GM08714 (cell line): Measurements from ENCODE around the gene LRRC56.
A peak's percentile ranks its signal among the peaks of the same experiment; 100 is the strongest.
"Not testable (repeated sequence)": the region's sequence is repeated elsewhere in the genome, so short reads cannot be mapped to it uniquely, and the experiment has no call there.

Source experiments
- H3K4me3 ChIP-seq: fragments of 200-500 bp; sonication (Bioruptor generic); 2 replicates; pipeline ENCODE4 v1.5.1; 2014; ENCODE audit warnings: mild to moderate bottlenecking, low read length, inconsistent platforms
- ZNF274 ChIP-seq: IDR thresholded peaks from 2 replicates; pipeline ENCODE4 v1.6.1; 2012; ENCODE audit warnings: mild to moderate bottlenecking, low read depth, low read length

Gene LRRC56

DNA sequence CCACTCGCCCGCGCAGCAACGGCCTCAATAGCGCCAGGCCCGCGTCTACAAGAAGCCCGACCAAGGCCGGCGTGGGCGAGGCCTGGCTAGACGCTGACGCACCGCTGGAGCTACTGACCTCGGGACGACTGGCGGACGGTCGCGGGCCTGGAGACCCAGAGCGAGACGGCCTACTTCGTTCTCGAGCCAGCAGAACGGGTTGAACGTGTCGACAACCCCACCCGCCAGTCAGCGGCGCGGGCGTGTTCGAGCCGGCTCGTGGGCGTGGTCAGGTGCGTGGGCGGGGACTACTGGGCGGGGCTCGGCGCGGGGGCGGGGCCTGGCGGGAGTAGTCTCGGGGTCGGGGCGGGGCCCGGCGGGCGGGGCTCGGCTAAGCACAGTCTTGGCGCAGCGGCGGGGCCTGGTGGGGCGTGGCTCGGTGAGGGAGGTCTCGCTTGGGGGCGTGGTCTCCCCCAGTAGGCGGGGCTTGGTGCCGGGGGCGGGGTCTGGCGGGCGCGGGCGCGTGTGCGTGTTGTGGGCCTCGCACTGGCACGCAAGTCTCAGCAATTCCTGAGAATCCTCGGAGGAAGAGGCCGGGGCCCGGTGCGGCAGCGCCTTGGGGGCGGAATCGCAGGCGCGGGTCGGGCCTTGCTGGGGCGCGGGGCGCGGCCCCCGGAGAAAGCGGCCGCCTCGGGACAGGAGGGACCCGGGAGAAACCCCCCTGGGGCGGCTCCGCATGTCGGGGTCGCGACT, 30.2 kb upstream of the LRRC56 start, which contains the start of gene RNH1:
Gene RNH1, minus strand, starts transcription at position 248 of the 732 bp plus-strand sequence. CDS start 5,080 bp downstream, outside the sequence.
- TF ChIP-seq ZNF274 = no peak
- H3K4me3 ChIP-seq = peak within 1 kb of the TSS; percentile 86

GRCh38 chr11:507727-508515, 29.4 kb upstream of the LRRC56 start:
- no peak for TF ChIP-seq ZNF274
- peak overlapping the region; percentile 84; the same call in 1 of the 2 replicates for H3K4me3 ChIP-seq

DNA sequence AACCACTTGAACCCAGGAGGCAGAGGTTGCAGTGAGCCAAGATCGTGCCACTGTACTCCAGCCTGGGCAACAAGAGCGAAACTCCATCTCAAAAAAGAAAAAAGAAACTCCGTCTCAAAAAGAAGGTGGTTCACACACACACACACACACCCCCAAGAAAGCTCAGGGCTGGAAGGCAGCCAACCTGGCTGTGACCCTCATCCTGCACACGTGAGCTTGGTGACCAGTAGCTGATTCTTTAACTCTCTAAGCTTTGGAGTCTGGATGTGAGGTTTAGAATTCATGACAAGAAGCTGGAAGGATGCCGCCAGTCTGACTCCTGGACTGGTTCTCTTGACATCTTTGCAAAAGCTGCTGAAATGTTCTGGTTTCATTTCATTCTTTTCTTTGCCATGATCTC, 28.4 kb upstream of the LRRC56 start:
- H3K4me3 ChIP-seq = no peak overlapping the region
- no peak for TF ChIP-seq ZNF274

DNA sequence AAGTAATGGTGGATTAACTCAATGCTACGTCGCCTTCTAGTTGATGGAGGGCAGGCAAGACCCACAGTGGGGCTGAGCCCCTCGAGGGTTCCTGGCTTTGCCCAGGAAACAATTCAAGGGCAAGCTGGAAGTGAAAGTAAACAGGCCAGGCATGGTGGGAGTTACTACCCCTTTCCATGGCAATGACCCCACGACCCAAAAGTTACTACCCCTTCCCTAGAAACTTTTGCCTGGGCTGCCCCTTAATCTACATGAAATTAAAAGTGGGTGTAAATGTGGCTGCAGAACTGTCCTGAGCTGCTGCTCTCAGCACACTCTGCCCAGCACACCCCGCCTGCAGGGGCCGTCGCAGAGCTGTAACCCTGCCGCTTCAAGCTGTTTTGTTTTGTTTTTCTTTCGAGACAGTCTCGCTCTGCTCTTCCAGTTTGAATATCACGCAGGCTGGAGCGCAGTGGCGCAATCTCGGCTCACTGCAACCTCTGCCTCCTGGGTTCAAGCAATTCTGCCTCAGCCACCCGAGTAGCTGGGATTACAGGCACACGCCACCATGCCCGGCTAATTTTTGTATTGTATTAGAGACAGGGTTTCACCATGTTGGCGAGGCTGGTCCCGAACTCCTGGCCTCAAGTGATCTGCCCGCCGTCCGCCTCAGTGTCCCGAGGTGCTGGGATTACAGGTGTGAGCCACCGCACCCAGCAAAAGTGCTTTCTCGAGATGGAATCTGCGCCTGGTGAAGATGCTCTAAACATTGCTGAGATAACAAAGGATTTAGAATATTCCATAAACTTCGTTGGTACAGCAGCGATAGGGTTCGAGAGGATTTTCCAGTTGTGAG, 24.3 kb upstream of the LRRC56 start:
- TF ChIP-seq ZNF274 = no peak
- H3K4me3 ChIP-seq = no peak overlapping the region

DNA sequence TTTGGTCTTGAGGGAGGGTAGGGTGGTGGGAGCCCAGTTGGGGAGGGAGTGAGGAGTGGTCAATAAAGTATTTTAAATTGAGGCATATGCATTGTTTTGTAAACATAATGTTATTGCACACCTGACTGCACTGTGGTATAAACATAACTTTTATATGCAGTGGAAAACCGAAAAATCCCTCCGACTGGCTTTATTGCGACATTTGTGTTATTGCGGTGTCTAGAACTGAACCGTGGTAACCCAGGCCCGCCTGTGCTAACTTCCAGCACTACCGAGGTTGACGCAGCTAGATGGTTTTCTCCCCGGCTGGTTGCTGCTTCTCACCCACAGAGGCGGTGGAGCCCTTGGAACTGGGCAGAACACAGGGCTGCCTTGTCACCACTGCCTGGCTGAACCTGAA, 22.7 kb upstream of the LRRC56 start:
- no peak overlapping the region for H3K4me3 ChIP-seq
- no peak for TF ChIP-seq ZNF274

DNA sequence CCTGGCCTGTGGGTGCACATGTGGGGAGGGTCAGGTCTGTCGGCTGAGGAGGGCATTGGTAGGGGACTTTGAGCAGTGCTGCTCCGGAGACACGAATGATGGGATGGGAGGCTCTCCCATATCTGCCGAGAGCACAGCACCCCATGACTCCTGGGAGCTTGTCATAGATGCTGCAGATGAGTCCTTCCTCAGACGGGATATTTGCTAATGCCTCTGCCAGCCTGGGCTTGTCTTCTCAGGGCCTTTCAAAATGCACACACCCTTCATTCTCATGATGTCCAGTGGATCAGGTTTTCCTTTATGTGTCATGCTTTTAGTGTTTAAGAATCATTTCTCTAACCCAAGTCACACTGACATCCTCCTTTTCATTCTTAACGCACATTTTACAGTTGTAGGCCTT, 22.2 kb upstream of the LRRC56 start:
- H3K4me3 ChIP-seq = no peak overlapping the region
- TF ChIP-seq ZNF274 = no peak

GRCh38 chr11:516400-516799, 20.9 kb upstream of the LRRC56 start:
- TF ChIP-seq ZNF274 = no peak
- H3K4me3 ChIP-seq = no peak overlapping the region

GRCh38 chr11:516918-517685, 20.2 kb upstream of the LRRC56 start:
- H3K4me3 ChIP-seq = not testable (repeated sequence)

GRCh38 chr11:518463-519202, 18.7 kb upstream of the LRRC56 start:
- no peak for TF ChIP-seq ZNF274
- H3K4me3 ChIP-seq = peak overlapping the region; percentile 2; the same call in 1 of the 2 replicates

DNA sequence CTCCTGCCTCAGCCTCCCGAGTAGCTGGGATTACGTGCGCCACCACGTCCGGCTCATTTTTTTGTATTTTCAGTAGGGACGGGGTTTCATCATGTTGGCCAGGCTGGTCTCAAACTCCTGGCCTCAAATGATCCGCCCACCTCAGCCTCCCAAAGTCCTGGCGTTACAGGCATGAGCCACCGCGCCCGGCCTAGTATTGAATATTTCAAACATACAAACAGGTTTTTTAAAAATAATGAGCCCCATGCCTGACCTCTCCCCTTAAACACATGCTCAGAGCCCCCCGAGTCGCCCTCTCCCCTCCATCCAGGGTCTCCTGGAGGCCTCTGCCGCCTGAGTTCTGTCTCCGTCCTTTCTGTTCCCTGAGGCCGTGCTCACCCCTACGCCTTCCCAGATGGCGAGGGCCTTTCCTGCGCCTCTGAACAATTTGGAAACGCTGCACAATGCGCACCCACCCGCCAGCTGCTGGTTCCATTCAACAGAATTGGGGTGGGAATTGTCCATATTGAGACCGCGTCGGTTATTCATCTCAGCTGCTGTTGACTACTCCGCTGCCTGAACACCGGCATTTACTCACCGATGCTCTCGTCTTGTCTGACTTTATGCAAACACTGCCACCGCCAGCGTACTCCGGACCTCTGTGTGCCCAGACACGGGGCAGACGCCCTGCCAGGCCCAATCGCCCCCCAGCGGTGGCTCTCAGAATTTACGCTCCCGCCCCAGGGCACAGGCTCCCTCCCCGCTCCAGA, 16.7 kb upstream of the LRRC56 start:
- TF ChIP-seq ZNF274 = no peak
- no peak overlapping the region for H3K4me3 ChIP-seq

DNA sequence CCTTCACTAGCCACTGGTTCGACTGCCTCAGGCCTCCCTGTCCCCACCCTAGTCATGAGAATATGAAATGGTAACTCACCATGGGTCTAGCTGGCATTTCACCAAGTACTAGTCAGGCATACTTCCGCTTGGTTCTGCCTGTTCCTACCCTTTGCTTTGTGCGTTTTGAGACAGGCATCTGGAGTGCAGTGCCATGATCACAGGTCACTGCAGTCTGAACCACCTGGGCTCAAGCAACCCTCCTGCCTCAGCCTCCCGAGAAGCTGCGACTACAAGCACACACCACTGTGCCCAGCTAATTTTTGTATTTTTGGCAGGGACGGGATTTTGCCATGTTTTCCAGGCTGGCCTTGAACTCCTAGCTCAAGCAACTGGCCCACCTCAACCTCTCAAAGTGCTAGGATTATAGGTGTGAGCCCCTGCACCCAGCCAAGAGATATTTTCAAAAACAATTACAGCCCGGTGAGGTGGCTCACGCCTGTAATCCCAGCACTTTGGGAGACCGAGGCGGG, 16.1 kb upstream of the LRRC56 start:
- no peak overlapping the region for H3K4me3 ChIP-seq
- TF ChIP-seq ZNF274 = no peak

GRCh38 chr11:526192-526591, 11.1 kb upstream of the LRRC56 start:
- TF ChIP-seq ZNF274 = no peak
- no peak overlapping the region for H3K4me3 ChIP-seq
